OCI-LY3 (cell line): ENCODE measurements around the gene CIPC.

Experiments used
- H2AFZ ChIP-seq: fragments of 200-600, 300-600 bp; shearing (Covaris generic); 2 replicates; pipeline ENCODE4 v1.6.0; 2014; ENCODE audit warnings: antibody characterized with exemption, low read depth, low read length
- H3K27ac ChIP-seq: fragments of 200-600, 300-600 bp; sonication (generic); 2 replicates; pipeline ENCODE4 v1.5.1; 2014; ENCODE audit warnings: mild to moderate bottlenecking, low read length, moderate library complexity, mixed read lengths
- H3K27me3 ChIP-seq: fragments of 200-600, 300-600 bp; sonication (generic); 2 replicates; pipeline ENCODE4 v1.6.1; 2014; ENCODE audit warnings: low read depth, low read length, mixed read lengths
- H3K36me3 ChIP-seq: fragments of 200-600, 300-600 bp; sonication (generic); replicated peaks from 2 replicates; pipeline ENCODE3; 2014; ENCODE audit warnings: low read depth, low read length, mixed read lengths
- H3K4me1 ChIP-seq: fragments of 300-600, 200-600 bp; sonication (generic); 2 replicates; pipeline ENCODE4 v1.6.1; 2014; ENCODE audit warnings: low read length, mixed read lengths
- H3K4me2 ChIP-seq: fragments of 200-600, 300-600 bp; sonication (generic); 2 replicates; pipeline ENCODE4 v1.6.1; 2014; ENCODE audit warnings: low read length, mixed read lengths
- H3K4me3 ChIP-seq: fragments of 300-600, 200-600 bp; sonication (generic); 2 replicates; pipeline ENCODE4 v1.5.1; 2014; ENCODE audit warnings: antibody characterized with exemption, mild to moderate bottlenecking, low read length, moderate library complexity
- H3K79me2 ChIP-seq: fragments of 300-600, 200-600 bp; shearing (Covaris generic); 2 replicates; pipeline ENCODE4 v1.6.1; 2014; ENCODE audit warnings: mild to moderate bottlenecking, low read length, mixed read lengths
- H3K9ac ChIP-seq: fragments of 300-600, 200-600 bp; shearing (Covaris generic); 2 replicates; pipeline ENCODE4 v1.6.0; 2014; ENCODE audit warnings: mild to moderate bottlenecking, low read length, moderate library complexity
- H3K9me3 ChIP-seq: fragments of 200-600, 300-600 bp; shearing (Covaris generic); 2 replicates; pipeline ENCODE4 v1.6.1; 2014; ENCODE audit warnings: low read length, mixed read lengths; ENCODE audit not compliant: insufficient read depth
- H4K20me1 ChIP-seq: fragments of 200-600, 300-600 bp; sonication (generic); 2 replicates; pipeline ENCODE4 v1.6.1; 2016; ENCODE audit warnings: low read length, mixed read lengths; ENCODE audit not compliant: insufficient read depth
- EZH2phosphoT487 ChIP-seq: fragments of 200-600 bp; shearing (Covaris generic); IDR thresholded peaks from 2 replicates; pipeline ENCODE4 v1.6.1; 2018; ENCODE audit warnings: antibody characterized with exemption, mixed run types, low read depth
- TF ChIP-seq, protein P1 (sequence below): fragments of 200-600, 300-600 bp; sonication (generic); IDR thresholded peaks from 2 replicates; pipeline ENCODE4 v1.5.1; 2014; ENCODE audit warnings: antibody characterized with exemption, low read length, low read depth

The CIPC gene

DNA sequence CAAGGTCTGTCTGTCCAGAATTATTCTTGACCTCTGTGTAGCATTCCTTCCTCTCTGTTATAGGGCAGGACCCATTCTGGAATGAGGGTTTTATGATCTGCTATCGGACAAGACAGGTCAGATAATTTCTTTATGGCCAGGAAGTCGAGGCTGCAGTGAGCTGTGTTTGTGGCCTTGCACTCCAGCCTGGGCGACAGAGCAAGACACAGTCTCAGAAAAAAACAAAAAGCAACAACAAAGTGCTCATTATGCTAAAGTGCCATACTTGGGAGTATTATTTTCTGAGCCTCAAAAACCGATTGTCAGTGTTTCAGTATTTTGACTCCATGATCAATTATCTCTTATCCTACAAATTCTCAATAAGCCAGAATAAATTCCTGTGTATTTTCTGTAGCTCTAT, 4.1 kb downstream of the CIPC start:
- Histone ChIP-seq H3K27me3 (no peaks in the 10 kb centered on the region), H3K9ac (no peak overlapping the region), H2AFZ (no peak overlapping the region), H3K4me2 (no peak overlapping the region), H3K27ac (no peak overlapping the region), H3K4me1 (peaks cover 36% of the 10 kb centered on the region), H3K36me3 (peaks cover 31% of the 10 kb centered on the region), H3K9me3 (no peaks in the 10 kb centered on the region), H3K4me3 (no peak overlapping the region), H3K79me2 (peaks cover 77% of the 10 kb centered on the region), H4K20me1 (peaks cover 16% of the 10 kb centered on the region)
- TF ChIP-seq, protein P1, sequence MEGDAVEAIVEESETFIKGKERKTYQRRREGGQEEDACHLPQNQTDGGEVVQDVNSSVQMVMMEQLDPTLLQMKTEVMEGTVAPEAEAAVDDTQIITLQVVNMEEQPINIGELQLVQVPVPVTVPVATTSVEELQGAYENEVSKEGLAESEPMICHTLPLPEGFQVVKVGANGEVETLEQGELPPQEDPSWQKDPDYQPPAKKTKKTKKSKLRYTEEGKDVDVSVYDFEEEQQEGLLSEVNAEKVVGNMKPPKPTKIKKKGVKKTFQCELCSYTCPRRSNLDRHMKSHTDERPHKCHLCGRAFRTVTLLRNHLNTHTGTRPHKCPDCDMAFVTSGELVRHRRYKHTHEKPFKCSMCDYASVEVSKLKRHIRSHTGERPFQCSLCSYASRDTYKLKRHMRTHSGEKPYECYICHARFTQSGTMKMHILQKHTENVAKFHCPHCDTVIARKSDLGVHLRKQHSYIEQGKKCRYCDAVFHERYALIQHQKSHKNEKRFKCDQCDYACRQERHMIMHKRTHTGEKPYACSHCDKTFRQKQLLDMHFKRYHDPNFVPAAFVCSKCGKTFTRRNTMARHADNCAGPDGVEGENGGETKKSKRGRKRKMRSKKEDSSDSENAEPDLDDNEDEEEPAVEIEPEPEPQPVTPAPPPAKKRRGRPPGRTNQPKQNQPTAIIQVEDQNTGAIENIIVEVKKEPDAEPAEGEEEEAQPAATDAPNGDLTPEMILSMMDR: no peak
- TF ChIP-seq EZH2phosphoT487: no peak

DNA sequence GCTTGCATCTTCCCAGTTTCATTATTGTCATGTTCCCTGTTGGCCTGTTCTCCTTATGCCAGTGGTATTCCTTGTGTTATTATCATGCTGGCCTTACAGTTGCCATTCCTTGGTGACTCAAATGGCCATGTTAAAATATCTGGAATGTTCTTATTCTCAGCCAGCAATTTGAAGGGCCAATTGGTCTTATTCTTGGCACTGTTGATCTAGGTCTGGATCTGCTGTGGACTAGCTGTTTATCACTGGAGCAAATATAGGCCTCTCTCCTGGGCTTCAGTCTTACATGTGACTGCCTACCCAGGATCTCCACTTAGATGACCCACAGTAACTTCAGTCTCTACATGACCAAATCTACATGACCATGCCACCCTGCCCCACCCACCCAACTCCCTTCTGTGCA, 5.4 kb downstream of the CIPC start:
- H3K27ac ChIP-seq: no peak overlapping the region
- H2AFZ ChIP-seq: no peak overlapping the region
- peaks cover 22% of the 10 kb centered on the region for H4K20me1 ChIP-seq
- H3K4me3 ChIP-seq: no peak overlapping the region
- H3K27me3 ChIP-seq: no peaks in the 10 kb centered on the region
- H3K9me3 ChIP-seq: no peaks in the 10 kb centered on the region
- TF ChIP-seq, protein P1: no peak
- TF ChIP-seq EZH2phosphoT487: no peak
- no peak overlapping the region for H3K4me2 ChIP-seq
- peaks cover 39% of the 10 kb centered on the region for H3K36me3 ChIP-seq
- no peak overlapping the region for H3K9ac ChIP-seq
- peaks cover 36% of the 10 kb centered on the region for H3K4me1 ChIP-seq
- peaks cover 68% of the 10 kb centered on the region for H3K79me2 ChIP-seq

DNA sequence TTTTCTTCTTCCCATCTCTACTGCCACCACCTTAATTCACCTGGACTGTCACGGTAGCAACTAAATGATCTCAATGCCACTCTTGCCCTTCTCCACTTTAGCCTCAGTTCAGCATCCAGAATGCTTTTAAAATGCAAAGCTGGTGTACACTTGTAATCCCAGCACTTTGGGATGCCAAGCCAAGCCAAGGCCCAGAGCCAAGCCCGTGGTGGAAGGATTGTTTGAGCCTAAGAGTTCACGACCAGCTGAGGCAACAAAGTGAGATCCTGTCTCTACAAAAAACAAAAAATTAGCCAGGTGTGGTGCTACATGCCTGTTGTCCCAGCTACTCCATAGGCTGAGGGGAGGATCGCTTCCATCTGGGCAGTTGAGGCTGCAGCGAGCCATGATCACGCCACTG, 5.9 kb downstream of the CIPC start:
- no peak for TF ChIP-seq EZH2phosphoT487
- TF ChIP-seq, protein P1: no peak
- peaks cover 42% of the 10 kb centered on the region for H3K36me3 ChIP-seq
- no peaks in the 10 kb centered on the region for H3K27me3 ChIP-seq
- H3K4me2 ChIP-seq: no peak overlapping the region
- no peaks in the 10 kb centered on the region for H3K9me3 ChIP-seq
- H3K27ac ChIP-seq: no peak overlapping the region
- no peak overlapping the region for H3K4me3 ChIP-seq
- H3K9ac ChIP-seq: no peak overlapping the region
- peaks cover 35% of the 10 kb centered on the region for H3K4me1 ChIP-seq
- H4K20me1 ChIP-seq: peaks cover 24% of the 10 kb centered on the region
- H2AFZ ChIP-seq: no peak overlapping the region
- H3K79me2 ChIP-seq: peaks cover 66% of the 10 kb centered on the region

DNA sequence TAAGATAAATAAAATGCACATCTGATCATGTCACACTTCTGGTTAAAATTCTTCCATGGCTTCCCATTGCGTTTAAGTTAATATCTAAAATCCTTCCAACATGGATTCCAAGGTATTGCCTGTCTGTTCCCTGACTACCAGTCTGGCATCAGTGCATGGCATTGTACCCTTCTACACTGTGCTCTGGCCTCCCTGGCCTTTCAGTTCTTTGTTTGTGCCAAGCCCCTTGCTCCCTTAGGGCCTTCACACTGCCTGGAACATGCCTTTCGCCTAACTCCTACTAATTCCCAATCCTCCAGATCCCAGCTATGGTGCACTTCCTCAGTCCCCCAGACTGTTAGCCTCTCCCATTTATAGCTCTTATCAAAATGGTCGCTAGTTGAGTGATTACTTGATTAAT, 6.3 kb downstream of the CIPC start:
- peaks cover 63% of the 10 kb centered on the region for H3K79me2 ChIP-seq
- H3K27ac ChIP-seq: no peak overlapping the region
- peaks cover 46% of the 10 kb centered on the region for H3K36me3 ChIP-seq

More for the DNA sequence above, 6.3 kb downstream of the CIPC start:
- Histone ChIP-seq H4K20me1 (peaks cover 25% of the 10 kb centered on the region), H3K9ac (no peak overlapping the region), H3K4me2 (no peak overlapping the region), H3K4me1 (peaks cover 31% of the 10 kb centered on the region), H3K27me3 (no peaks in the 10 kb centered on the region), H3K9me3 (no peaks in the 10 kb centered on the region), H2AFZ (no peak overlapping the region), H3K4me3 (no peak overlapping the region)
- TF ChIP-seq EZH2phosphoT487: no peak
- TF ChIP-seq, protein P1: no peak
